Cortex of kidney (tissue), 1 donor: ENCODE data around the gene TCF7L1.
"Not testable (repeated sequence)": the region's sequence is repeated elsewhere in the genome, so short reads cannot be mapped to it uniquely, and the experiment has no call there.

Experiments
- DNase-seq: peaks from one replicate; lab custom pipeline; 2025; lab: John Stamatoyannopoulos, UW

The TCF7L1 gene

GRCh38 chr2:85184990-85185389 lies 51.8 kb downstream of the TCF7L1 start:
- no peak for DNase-seq

GRCh38 chr2:85185431-85185940 lies 52.3 kb downstream of the TCF7L1 start:
- DNase-seq, result no peak

DNA sequence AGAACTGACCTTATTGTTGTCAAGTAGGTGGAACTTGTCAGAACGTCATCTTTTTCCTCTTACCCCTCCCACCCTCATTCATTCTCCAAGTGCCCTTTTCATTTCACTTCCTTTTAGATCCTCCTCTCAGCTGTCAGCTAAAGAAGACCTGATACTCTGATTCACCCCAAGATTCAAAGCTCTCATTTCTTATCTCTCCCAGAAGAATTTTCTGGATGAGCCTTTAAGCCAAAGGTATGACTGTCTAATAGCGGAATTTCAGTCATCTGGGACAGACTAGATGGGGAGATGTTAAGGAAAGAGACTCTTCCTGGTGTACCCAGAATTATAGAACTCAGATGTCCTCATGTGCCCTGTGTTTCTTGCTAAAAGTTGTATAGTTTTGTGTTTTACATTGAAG lies 53.9 kb downstream of the TCF7L1 start:
- DNase-seq, result no peak

DNA sequence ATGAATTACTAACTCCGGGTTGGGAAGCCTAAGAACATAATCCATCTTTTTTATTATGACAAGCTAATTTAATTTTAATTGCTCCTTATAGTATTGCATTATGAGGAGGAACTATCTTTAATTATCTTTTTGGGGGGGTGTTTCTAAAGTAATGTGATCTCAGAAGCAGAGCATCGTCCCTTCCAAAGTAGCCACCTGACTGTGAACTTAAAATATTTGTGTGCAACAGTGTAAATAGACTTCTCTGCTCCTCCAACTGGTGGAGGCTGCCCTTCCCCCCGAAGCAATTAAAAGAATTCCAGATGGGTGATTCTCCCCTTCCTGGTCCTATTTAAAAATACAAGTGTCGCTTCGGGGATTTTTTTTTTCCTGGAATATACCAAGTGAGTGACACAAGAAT lies 55.7 kb downstream of the TCF7L1 start:
- no peak for DNase-seq

- DNase-seq, result no peak
Measured at GRCh38 chr2:85189606-85190270, 56.5 kb downstream of the TCF7L1 start.

DNA sequence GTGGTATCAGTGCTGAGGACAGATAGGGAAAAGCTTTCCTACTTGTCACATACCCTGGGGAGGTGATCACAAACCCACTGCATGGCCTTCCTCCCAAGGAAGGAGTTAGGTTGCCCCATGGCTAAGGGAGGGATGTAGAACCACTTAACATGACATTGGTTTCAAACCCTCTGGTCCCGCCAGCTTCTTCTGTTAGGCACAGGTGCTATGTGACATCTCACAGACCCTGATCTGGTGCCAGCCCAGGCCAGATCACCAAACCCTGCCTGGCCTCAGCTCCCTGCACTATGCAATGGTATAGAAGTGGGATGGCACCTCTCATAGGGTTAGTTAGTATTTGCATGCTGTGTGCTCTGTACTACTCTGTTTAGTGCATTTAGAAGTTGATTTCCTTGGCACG lies 58.0 kb downstream of the TCF7L1 start:
- DNase-seq, result no peak

DNA sequence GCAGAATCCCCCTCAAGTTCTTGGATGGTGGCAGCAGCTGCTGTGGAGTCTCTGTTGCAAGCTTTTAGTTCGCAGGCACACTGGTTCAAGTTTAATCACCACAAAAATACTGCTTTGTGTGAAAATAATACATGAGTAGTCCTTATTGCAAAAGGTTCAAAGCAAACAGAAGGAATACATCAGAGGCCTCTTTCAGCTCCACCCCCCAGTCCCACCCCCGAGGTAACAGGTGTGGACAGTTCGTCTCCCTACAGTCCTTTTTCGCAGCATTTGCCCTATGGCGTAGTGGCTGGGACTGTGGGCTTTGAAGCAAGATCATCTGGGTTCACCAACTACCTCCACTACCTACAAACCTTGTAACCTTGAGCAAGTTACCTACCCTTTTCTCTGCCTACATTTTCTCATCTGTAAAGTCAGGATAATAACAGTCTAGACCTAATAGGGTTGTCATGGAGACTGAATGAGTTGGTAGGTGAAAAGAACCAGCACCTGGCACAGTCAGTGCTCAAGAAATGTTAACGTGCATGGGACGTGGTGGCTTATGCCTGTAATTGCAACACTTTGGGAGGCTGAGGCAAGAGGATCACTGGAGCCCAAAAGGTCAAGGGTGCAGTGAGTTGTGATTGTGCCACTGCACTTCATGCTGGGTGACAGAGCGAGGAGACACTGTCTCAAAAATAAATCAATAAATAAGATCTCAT lies 61.7 kb downstream of the TCF7L1 start:
- DNase-seq, result no peak

DNA sequence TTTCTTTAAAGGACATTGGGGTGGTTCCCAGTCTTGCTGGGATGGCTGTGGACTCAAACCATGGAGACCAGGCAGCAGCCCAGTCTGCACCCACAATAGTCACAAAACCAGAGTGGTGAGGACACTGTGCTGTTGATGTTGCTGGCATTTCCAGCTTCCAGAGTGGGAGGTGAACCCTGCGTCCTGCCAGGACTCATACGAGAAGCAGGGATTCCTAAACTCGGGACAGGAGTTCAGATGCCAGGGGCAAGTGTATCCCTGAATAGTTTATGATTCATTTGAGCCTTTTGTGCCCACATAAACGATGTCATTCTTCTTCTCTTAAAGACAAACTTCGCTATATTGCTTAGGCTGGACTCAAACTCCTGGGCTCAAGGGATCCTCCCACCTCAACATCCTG lies 62.8 kb downstream of the TCF7L1 start:
- no peak for DNase-seq

- DNase-seq, result no peak
Measured at GRCh38 chr2:85199698-85200097, 66.5 kb downstream of the TCF7L1 start.

- no peak for DNase-seq
Measured at GRCh38 chr2:85209887-85210286, 76.7 kb downstream of the TCF7L1 start.

- no peak for DNase-seq
Measured at GRCh38 chr2:85210511-85210910, 77.3 kb downstream of the TCF7L1 start.

GRCh38 chr2:85211606-85212005 lies 78.4 kb downstream of the TCF7L1 start:
- DNase-seq, result not testable (repeated sequence)

GRCh38 chr2:85212841-85213240 lies 79.6 kb downstream of the TCF7L1 start:
- no peak for DNase-seq

DNA sequence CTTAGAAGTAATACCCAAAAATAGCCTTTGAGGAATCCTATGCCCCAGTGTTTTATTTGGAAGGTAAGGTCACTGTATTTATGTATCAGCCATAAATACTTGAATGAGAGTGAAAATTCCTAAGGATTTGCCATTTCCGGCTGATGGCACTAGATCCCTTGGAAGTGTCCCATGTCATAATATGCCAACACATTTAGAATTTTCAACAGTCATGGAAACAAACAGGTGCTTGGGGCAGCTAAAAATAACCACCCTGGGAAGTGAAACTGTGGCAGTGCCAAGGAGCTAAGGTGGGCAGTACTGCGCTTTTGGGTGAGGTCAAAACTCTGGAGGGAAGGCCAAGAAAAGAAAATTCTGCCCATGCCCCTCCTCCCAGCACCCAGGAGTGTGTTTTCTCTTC lies 80.2 kb downstream of the TCF7L1 start:
- no peak for DNase-seq

DNA sequence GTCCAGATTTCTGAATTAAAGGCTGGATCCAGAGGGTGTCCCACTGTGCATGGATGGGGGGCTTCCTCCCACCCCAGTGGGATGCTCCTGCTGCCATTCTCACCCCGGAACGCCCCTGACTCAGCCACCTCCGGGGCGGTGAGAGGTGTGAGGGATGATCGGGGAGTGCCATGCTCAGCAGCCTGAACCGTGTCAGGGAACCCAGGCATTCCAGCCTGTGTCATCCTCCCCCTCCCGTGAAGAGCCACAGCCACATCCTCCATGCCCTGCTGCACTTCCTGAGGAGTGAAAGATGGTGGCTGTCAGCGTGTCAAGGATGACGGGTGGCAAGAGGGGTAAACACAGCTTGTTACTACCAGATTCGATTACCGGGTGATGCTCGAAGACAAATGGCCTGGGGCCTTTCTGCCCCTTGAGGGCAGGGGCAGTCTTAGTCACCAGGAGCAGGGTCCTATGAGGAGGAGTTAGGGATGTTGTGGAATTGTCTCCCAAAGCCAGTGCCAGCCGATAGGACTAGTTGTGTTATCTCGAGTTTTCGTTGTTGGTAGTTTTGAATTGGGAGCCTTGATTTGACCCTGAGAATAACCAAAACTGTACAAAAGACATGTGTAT lies 80.8 kb downstream of the TCF7L1 start:
- no peak for DNase-seq

DNA sequence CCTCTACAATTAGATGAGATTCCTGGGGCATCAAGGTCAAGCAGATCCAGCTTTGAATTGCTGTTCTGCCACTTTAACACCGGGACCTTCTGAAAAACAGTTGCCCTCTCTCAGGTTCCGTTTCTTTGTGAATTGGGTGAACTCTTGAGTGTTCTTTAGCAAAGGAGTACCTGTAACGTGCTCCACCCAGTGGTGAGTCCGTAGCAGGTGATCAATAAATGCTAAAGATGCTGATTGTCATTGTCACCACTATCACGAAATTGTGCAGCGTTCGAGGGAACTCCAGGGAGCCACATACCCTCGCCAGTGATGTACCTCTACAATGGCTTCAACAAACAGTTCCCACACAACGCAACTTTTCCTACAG lies 81.9 kb downstream of the TCF7L1 start:
- DNase-seq, result no peak

GRCh38 chr2:85215448-85216401 lies 82.5 kb downstream of the TCF7L1 start:
- no peak for DNase-seq

GRCh38 chr2:85216927-85217326 lies 83.7 kb downstream of the TCF7L1 start:
- no peak for DNase-seq

DNA sequence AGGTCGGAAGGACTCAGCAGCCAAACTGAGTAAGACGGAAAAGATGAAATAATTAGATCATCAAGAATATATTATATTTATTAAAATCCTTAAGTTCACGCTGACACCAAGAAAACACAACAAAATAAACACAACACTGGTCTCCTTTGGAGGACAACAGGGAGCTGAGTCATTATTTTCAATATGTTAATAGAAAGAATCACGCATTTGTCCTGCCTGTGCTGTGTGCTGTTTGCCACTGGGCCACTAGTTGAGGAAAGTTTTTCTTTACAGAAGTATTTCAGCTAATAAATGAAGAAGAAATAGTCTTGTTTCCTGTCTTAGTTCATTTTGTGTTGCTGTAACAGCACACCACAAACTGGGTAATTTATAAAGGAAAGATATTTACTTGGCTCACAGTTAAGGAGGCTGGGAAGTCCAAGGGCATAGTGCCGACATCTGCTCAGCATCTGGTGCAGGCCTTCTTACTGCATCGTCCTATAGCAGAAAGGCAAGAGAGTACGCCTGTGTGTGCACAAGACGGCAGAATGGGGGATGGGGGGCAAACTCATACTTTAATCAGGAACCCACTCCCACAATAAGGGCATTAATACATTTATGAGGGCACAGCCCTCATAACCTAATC lies 88.0 kb downstream of the TCF7L1 start:
- no peak for DNase-seq

GRCh38 chr2:85222792-85223191 lies 89.6 kb downstream of the TCF7L1 start:
- DNase-seq, result no peak

DNA sequence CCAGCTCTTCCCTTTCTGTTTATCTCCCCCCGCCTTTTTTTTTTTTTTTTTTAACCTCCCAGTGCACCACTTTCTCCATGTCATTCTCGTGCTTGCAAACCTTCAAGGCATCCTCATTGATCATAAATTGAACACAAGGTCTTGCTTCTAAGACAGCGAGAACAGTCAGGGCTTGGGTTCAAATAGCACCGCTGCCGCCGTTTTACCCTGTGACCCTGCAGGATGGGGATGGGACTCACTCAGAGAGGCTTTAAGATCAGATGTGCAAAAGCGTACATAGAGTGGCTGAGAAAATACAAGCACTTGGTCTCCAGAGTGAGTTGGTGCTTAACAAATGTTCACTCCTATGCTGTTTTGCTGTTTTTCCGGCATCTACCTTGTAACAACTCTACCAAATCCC lies 93.6 kb downstream of the TCF7L1 start:
- DNase-seq, result no peak
